Spleen (tissue), 11 donors: ENCODE measurements around the gene OR2L3. TPM values are rescaled to one million over a fixed set of nuclear protein-coding genes. Genes with fewer than 3 reads are reported as not detected.
A peak's percentile ranks its signal among the peaks of the same experiment; 100 is the strongest.
"Not testable (repeated sequence)": the region's sequence is repeated elsewhere in the genome, so short reads cannot be mapped to it uniquely, and the experiment has no call there.

Experiments
- DNase-seq: peaks from one replicate; pipeline ENCODE4 v3.0.0-alpha.2; 2020
- H3K27ac ChIP-seq, 8 donors: fragments of 200-600 bp; sonication (generic) in 7 of 8; 1 replicate in 4 of 8; 2 replicates in 4 of 8; pipeline versions ENCODE4 v1.5.0 to v1.8.0; 2016 to 2021; ENCODE audit warnings: inconsistent platforms in 4 of 8, mild to moderate bottlenecking in 4 of 8, moderate library complexity in 1 of 8
- H3K27me3 ChIP-seq, 7 donors: fragments of 200-600 bp; sonication (generic) in 6 of 7; replicated peaks in 1 of 7; 1 replicate in 4 of 7; 2 replicates in 3 of 7; pipeline versions ENCODE4 v1.5.0 to v1.8.0; 2016 to 2021; ENCODE audit warnings: inconsistent platforms in 3 of 7, mild to moderate bottlenecking in 1 of 7
- H3K36me3 ChIP-seq, 6 donors: fragments of 200-600 bp; sonication (generic) in 5 of 6; 1 replicate in 4 of 6; 2 replicates in 2 of 6; pipeline versions ENCODE4 v1.5.0 to v1.8.0; 2016 to 2021; ENCODE audit warnings: inconsistent platforms in 2 of 6
- H3K4me1 ChIP-seq, 6 donors: fragments of 200-600 bp; sonication (generic) in 5 of 6; 1 replicate in 3 of 6; 2 replicates in 3 of 6; pipeline versions ENCODE4 v1.5.0 to v1.8.0; 2016 to 2021; ENCODE audit warnings: inconsistent platforms in 3 of 6
- H3K4me3 ChIP-seq, 8 donors: fragments of 200-600 bp; sonication (generic) in 7 of 8; 1 replicate in 4 of 8; 2 replicates in 4 of 8; pipeline versions ENCODE4 v1.5.0 to v1.8.0; 2016 to 2021; ENCODE audit warnings: inconsistent platforms in 4 of 8, mild to moderate bottlenecking in 4 of 8, moderate library complexity in 2 of 8
- H3K9me3 ChIP-seq, 8 donors: fragments of 200-600 bp; sonication (generic) in 7 of 8; 1 replicate in 4 of 8; 2 replicates in 4 of 8; pipeline versions ENCODE4 v1.5.0 to v1.8.0; 2016 to 2021; ENCODE audit warnings: inconsistent platforms in 4 of 8
- POLR2A ChIP-seq, 3 donors: fragments of 450-650 bp; IDR thresholded peaks; one replicate each; pipeline ENCODE4 v1.5.1; 2017; ENCODE audit warnings: antibody characterized with exemption in 3 of 3, mild to moderate bottlenecking in 1 of 3
- POLR2AphosphoS5 ChIP-seq, 3 donors: sonication (generic); formaldehyde crosslinking; IDR thresholded peaks; one replicate each; pipeline ENCODE4 v1.5.1; 2017; ENCODE audit warnings: antibody characterized with exemption in 3 of 3
- WGBS, 5 donors: extraction: QIAGEN DNeasy Blood & Tissue Kit in 3 of 5; methylation state at CpG; one replicate each; pipeline versions ENCODE4 v1.1.5 to v1.1.7; 2013 to 2018; 5-methylcytosine and 5-hydroxymethylcytosine counted together
- intact Hi-C: fragments of 100-400 bp; cut with DNase I; formaldehyde crosslinking; loops from one replicate; pipeline ENCODE4 v1.15.0; 2023; ENCODE audit warnings: low total_unique reads
- polyA plus RNA-seq, 3 donors: library from polyadenylated mRNA; stranded (reverse); fragments of 200-250 nt; gene quantifications; one replicate each; pipeline ENCODE4 v1.2.1, GENCODE V29; 2013
- total RNA-seq, 7 donors: library from RNA; depleted of rRNA in 3 of 7; stranded (reverse); fragments of >200 nt in 3 of 7; fragmentation: NEBNext Ultra II Directional in 4 of 7; extraction: Animal tissue kit (Norgen Biotek cat#: 25700) in 4 of 7; gene quantifications; one replicate each; pipeline versions ENCODE4 v1.1.0 to v1.2.1, GENCODE V29; 2016 to 2021
- TF ChIP-seq, protein P1 (sequence below), 11 experiments: fragments of 200-600 bp in 7 of 11; fragments of 450-650 bp in 4 of 11; sonication (generic) in 4 of 11; IDR thresholded peaks in 8 of 11; conservative IDR thresholded peaks in 3 of 11; 1 replicate in 7 of 11; 2 replicates in 4 of 11; pipeline versions ENCODE4 v1.4.0 to v1.8.0; 2016 to 2021; ENCODE audit warnings: antibody characterized with exemption in 11 of 11, inconsistent platforms in 4 of 11, mild to moderate bottlenecking in 1 of 11
- donor health status: healthy with polysubstance abuse.
- donor health status: DM: no; HTN: no; CAD: no; lungs with moderate emphysema.
- donor health status: DM: no; HTN: no; CAD: no.
- donor health status: Bipolar disorder and iron deficiency.
- donor health status: healthy.
- donor health status: DM: no; HTN: no; CAD: no.
- donor health status: DM: yes; HTN: yes; CAD: no.

The OR2L3 gene
- total and polyA plus RNA-seq, 10 donors = 0.06 to 1.0 (median 0.32) TPM; not detected in 2

DNA sequence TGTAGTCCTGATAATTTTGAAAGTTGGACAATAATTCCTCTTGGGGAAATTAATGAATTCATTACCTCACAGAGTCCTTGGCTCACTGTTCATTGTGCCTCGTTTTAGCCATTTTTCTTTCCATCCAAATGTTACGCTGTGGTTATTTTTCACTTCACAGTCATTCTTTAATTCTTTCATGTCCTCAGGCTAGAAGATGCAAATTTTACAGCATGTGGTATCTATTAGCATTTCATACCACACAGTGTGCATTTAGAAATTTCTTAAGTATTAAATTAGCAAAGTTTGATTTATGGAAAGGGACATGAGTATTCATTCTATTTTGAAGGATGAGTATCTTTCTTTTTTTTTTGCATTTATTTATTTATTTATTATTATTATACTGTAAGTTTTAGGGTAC is 18.4 kb downstream of the OR2L3 start:
- Histone ChIP-seq H3K4me3 (no peak overlapping the region), H3K4me1 (no peaks in the 10 kb centered on the region), H3K27ac (no peak overlapping the region), H3K36me3 (no peaks in the 10 kb centered on the region), H3K27me3 (no peaks in the 10 kb centered on the region), H3K9me3 (peaks cover 0 to 23% (median 2%) of the 10 kb centered on the region in 8 donors)
- no peak for DNase-seq
- TF ChIP-seq, protein P1, sequence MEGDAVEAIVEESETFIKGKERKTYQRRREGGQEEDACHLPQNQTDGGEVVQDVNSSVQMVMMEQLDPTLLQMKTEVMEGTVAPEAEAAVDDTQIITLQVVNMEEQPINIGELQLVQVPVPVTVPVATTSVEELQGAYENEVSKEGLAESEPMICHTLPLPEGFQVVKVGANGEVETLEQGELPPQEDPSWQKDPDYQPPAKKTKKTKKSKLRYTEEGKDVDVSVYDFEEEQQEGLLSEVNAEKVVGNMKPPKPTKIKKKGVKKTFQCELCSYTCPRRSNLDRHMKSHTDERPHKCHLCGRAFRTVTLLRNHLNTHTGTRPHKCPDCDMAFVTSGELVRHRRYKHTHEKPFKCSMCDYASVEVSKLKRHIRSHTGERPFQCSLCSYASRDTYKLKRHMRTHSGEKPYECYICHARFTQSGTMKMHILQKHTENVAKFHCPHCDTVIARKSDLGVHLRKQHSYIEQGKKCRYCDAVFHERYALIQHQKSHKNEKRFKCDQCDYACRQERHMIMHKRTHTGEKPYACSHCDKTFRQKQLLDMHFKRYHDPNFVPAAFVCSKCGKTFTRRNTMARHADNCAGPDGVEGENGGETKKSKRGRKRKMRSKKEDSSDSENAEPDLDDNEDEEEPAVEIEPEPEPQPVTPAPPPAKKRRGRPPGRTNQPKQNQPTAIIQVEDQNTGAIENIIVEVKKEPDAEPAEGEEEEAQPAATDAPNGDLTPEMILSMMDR (IDR thresholded peaks at IDR 0.05 in 8 of 11, conservative IDR thresholded peaks at IDR 0.05 in 3 of 11) = no peak
- no peak for TF ChIP-seq POLR2A (IDR thresholded peaks at IDR 0.05)
- no peak for TF ChIP-seq POLR2AphosphoS5 (IDR thresholded peaks at IDR 0.05)
- intact Hi-C loops = no loop called here
- 74 to 84% (median 76%) methylated on average over 2 of the region's 2 CpGs for WGBS, 5 donors

DNA sequence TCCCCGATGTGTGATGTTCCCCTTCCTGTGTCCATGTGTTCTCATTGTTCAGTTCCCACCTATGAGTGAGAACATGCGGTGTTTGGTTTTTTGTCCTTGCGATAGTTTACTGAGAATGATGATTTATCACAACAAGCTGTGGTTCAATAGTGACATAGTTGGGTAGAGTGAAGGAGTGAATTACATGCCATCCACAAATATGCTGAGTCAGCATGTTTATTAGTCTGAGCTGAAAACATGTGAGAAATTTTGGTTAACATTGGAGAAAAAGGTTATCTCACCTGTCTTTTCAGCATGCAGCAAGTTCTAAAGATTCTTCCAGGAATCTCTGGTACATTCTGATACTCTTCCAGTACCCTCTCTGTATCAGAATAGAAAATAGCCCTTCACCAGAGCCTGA is 19.0 kb downstream of the OR2L3 start:
- Histone ChIP-seq H3K27me3 (no peaks in the 10 kb centered on the region), H3K4me3 (no peak overlapping the region), H3K9me3 (peaks cover 0 to 23% (median 2%) of the 10 kb centered on the region in 8 donors), H3K36me3 (no peaks in the 10 kb centered on the region), H3K4me1 (no peaks in the 10 kb centered on the region), H3K27ac (no peak overlapping the region)
- intact Hi-C loops = no loop called here
- WGBS, 5 donors = 94 to 100% (median 94%) methylated on average over 3 of the region's 3 CpGs
- TF ChIP-seq, protein P1 (IDR thresholded peaks at IDR 0.05 in 8 of 11, conservative IDR thresholded peaks at IDR 0.05 in 3 of 11) = no peak
- TF ChIP-seq POLR2A (IDR thresholded peaks at IDR 0.05) = no peak
- TF ChIP-seq POLR2AphosphoS5 (IDR thresholded peaks at IDR 0.05) = no peak
- no peak for DNase-seq

DNA sequence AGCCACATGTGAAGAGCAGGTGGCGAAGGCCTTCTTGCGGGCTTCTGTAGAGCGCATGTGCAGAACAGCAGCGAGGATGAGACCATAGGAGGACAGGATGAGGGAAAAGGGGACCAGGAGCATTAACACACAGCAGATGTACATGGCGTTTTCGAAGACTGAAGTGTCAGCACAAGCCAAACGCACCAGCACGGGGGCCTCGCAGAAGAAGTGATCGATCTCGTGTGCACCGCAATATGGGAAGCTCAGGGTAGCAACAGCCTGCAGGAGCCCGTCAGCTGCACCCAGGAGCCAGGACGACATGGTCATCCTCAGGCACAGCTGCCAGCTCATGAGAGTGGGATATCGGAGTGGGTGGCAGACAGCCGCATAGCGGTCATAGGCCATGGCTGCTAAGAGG is 37.2 kb downstream of the OR2L3 start:
- peaks cover 0 to 14% (median 7%) of the 10 kb centered on the region in 8 donors for H3K9me3 ChIP-seq
- H3K4me1 ChIP-seq, intact Hi-C loops, H3K4me3 ChIP-seq, H3K36me3 ChIP-seq, H3K27ac ChIP-seq, H3K27me3 ChIP-seq: not testable (repeated sequence)
- WGBS, 5 donors = 86 to 93% (median 90%) methylated on average over 6 to 12 of the region's 17 CpGs; no CpG with 5 or more reads in 1 of the 5 donors
- DNase-seq = peak; percentile 36

DNA sequence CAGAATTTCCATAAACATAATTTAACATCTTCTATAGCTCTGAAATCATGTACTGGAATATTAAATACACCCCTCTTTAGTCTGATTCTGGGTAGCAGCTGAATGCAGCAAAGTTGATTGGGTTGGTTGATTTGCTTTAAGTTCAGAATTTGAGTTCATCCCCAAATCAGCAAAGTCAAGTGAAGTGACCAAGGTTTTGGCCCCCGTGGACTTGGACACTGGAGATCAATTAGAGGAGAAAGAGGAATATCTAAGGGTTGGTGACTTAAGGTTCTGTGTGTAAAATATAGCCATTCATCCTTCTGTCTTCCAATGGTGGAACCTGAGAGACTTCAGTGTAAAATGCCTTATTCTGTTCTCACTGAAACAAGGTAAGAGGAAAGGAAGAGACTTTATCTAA is 48.2 kb downstream of the OR2L3 start, which contains the start of gene OR2L13:
Gene OR2L13, plus strand, starts transcription at position 301 of the 400 bp plus-strand sequence. CDS start 4,192 bp downstream, outside the sequence.
- no peak within 1 kb of the TSS for H3K4me3 ChIP-seq
- TF ChIP-seq, protein P1 (IDR thresholded peaks at IDR 0.05 in 8 of 11, conservative IDR thresholded peaks at IDR 0.05 in 3 of 11) = no peak
- TF ChIP-seq POLR2A (IDR thresholded peaks at IDR 0.05) (no peak), POLR2AphosphoS5 (IDR thresholded peaks at IDR 0.05) (no peak)
- H3K36me3 ChIP-seq = no peaks in the 10 kb centered on the region
- no peaks in the 10 kb centered on the region for H3K4me1 ChIP-seq
- intact Hi-C loops = no loop called here
- H3K9me3 ChIP-seq = peaks cover 0 to 15% (median 3%) of the 10 kb centered on the region in 8 donors
- DNase-seq = no peak
- H3K27me3 ChIP-seq = no peaks in the 10 kb centered on the region
- H3K27ac ChIP-seq = no peak within 1 kb of the TSS
- 34 to 65% (median 62%) methylated on average over 1 of the region's 1 CpG for WGBS, 5 donors

DNA sequence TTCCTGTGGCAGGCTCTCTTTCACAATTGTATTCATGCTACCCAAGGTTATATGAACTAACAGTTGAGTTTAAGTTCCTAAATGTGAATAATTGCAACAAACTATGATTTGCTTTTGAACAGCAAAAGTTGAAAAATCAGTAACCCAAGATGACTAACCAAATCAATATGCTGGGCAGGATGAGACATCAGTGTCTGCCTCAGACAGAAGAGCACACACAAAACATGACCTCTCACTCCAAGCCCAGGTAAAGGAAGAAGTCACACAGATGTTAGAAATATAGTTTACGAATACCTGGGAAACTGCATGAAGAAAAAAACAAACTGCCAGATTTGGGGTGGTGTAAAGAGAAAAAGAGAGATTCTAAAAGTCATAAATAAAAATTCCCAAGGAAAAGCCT is 51.9 kb downstream of the OR2L3 start:
- TF ChIP-seq, protein P1 (IDR thresholded peaks at IDR 0.05 in 8 of 11, conservative IDR thresholded peaks at IDR 0.05 in 3 of 11) = no peak
- no peak for TF ChIP-seq POLR2AphosphoS5 (IDR thresholded peaks at IDR 0.05)
- TF ChIP-seq POLR2A (IDR thresholded peaks at IDR 0.05) = no peak
- no peak for DNase-seq
- no peaks in the 10 kb centered on the region for H3K9me3 ChIP-seq
- intact Hi-C loops = no loop called here
- no peaks in the 10 kb centered on the region for H3K27me3 ChIP-seq
- no peaks in the 10 kb centered on the region for H3K4me1 ChIP-seq
- no peak overlapping the region for H3K27ac ChIP-seq
- 68 to 84% (median 79%) methylated on average over 1 of the region's 1 CpG for WGBS, 5 donors
- no peak overlapping the region for H3K4me3 ChIP-seq
- no peaks in the 10 kb centered on the region for H3K36me3 ChIP-seq
